ENCODE measurements around the gene KIF26A.
A peak's percentile ranks its signal among the peaks of the same experiment; 100 is the strongest.

The KIF26A gene

GRCh38 chr14:104154246-104154645 lies 15.9 kb downstream of the KIF26A start:
- Histone ChIP-seq H3K36me3 (peaks cover 37% of the 10 kb centered on the region), H3K4me3 (ENCODE audit: low read depth, low read length) (no peak overlapping the region), H3K9me3 (ENCODE audit: severe bottlenecking) (no peaks in the 10 kb centered on the region), H3K27ac (no peak overlapping the region), H3K27me3 (ENCODE audit: insufficient read depth, low read depth, severe bottlenecking) (no peaks in the 10 kb centered on the region)
- DNase-seq = no peak
- no peak for TF ChIP-seq CTCF (IDR thresholded peaks at IDR 0.05; ENCODE audit: low read depth, low read length)

GRCh38 chr14:104155513-104155912 lies 17.1 kb downstream of the KIF26A start:
- Histone ChIP-seq H3K27me3 (ENCODE audit: insufficient read depth, low read depth, severe bottlenecking) (no peaks in the 10 kb centered on the region), H3K36me3 (peaks cover 36% of the 10 kb centered on the region), H3K27ac (no peak overlapping the region), H3K4me3 (ENCODE audit: low read depth, low read length) (no peak overlapping the region), H3K9me3 (ENCODE audit: severe bottlenecking) (no peaks in the 10 kb centered on the region)
- DNase-seq = no peak
- no peak for TF ChIP-seq CTCF (IDR thresholded peaks at IDR 0.05; ENCODE audit: low read depth, low read length)

GRCh38 chr14:104156142-104156541 lies 17.8 kb downstream of the KIF26A start:
- H3K9me3 ChIP-seq (ENCODE audit: severe bottlenecking) = no peaks in the 10 kb centered on the region
- no peak overlapping the region for H3K4me3 ChIP-seq (ENCODE audit: low read depth, low read length)
- no peak overlapping the region for H3K27ac ChIP-seq
- TF ChIP-seq CTCF (IDR thresholded peaks at IDR 0.05; ENCODE audit: low read depth, low read length) = no peak
- peaks cover 31% of the 10 kb centered on the region for H3K36me3 ChIP-seq
- no peak for DNase-seq
- no peaks in the 10 kb centered on the region for H3K27me3 ChIP-seq (ENCODE audit: insufficient read depth, low read depth, severe bottlenecking)

GRCh38 chr14:104157016-104157928 lies 18.9 kb downstream of the KIF26A start:
- H3K36me3 ChIP-seq = peaks cover 27% of the 10 kb centered on the region
- H3K9me3 ChIP-seq (ENCODE audit: severe bottlenecking) = no peaks in the 10 kb centered on the region
- H3K27ac ChIP-seq = no peak overlapping the region
- H3K27me3 ChIP-seq (ENCODE audit: insufficient read depth, low read depth, severe bottlenecking) = no peaks in the 10 kb centered on the region
- no peak overlapping the region for H3K4me3 ChIP-seq (ENCODE audit: low read depth, low read length)
- peak; percentile 55 for TF ChIP-seq CTCF (IDR thresholded peaks at IDR 0.05; ENCODE audit: low read depth, low read length)
- peak; percentile 45 for DNase-seq

- Histone ChIP-seq H3K9me3 (ENCODE audit: severe bottlenecking) (no peaks in the 10 kb centered on the region), H3K4me3 (ENCODE audit: low read depth, low read length) (no peak overlapping the region), H3K36me3 (peaks cover 19% of the 10 kb centered on the region), H3K27ac (no peak overlapping the region), H3K27me3 (ENCODE audit: insufficient read depth, low read depth, severe bottlenecking) (no peaks in the 10 kb centered on the region)
- no peak for TF ChIP-seq CTCF (IDR thresholded peaks at IDR 0.05; ENCODE audit: low read depth, low read length)
- DNase-seq = no peak
These were observed 20.7 kb downstream of the KIF26A start for GRCh38 chr14:104158827-104159798.

Measured in WERI-Rb-1 (cell line).